HFF-Myc (cell line): ENCODE data around the gene PRTN3.

Experiments
- DNase-seq: peaks from one replicate; pipeline ENCODE4 v3.0.0-alpha.2; 2011; ENCODE audit warnings: low read depth; ENCODE audit errors: extremely low read depth
- H3K4me3 ChIP-seq: replicated peaks from 2 replicates; pipeline ENCODE4 v1.5.1; 2011; ENCODE audit warnings: low read depth, mild to moderate bottlenecking, control low read depth, low read length
- TF ChIP-seq, protein P1 (sequence below): IDR thresholded peaks from 2 replicates; pipeline ENCODE4 v1.5.1; 2012; ENCODE audit warnings: mild to moderate bottlenecking, low read depth, low read length, control low read depth; ENCODE audit errors: missing control alignments

PRTN3 gene, protein sequence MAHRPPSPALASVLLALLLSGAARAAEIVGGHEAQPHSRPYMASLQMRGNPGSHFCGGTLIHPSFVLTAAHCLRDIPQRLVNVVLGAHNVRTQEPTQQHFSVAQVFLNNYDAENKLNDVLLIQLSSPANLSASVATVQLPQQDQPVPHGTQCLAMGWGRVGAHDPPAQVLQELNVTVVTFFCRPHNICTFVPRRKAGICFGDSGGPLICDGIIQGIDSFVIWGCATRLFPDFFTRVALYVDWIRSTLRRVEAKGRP

DNA sequence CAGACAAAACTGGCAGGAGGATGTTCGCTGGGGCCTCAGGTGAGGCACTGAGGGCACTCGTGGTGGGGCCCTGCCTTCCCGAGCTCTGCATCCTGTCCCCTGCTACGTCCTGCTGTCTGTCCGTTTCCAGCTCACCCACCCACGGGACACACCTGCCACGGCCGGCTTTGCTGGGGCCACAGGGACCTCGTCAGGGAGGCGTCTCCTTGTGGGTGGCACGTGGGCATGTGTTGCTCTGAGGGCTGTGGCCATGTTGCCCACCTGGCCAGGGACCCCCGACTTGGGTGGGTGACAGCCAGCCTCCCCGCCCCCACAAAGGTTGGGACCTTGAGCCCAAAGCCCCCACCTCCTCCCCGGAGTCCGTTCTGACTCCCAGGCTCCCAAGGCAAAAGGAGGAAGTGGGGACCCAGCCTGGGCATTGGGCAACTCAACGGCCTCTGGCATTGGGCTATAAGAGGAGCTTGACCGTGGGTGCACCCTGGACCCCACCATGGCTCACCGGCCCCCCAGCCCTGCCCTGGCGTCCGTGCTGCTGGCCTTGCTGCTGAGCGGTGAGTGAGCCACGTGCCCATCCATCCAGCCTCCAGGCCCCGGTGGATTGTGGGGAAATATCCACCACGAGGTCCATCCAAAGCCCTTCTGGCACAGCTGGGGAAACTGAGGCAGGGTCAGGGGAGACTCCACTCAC lies at the start of gene PRTN3:
TSS of gene PRTN3 (plus strand) at position 481 of the 688 bp plus-strand sequence. CDS start at position 491, 10 bp downstream.
- DNase-seq = no peak
- no peak within 1 kb of the TSS for H3K4me3 ChIP-seq
- TF ChIP-seq, protein P1, sequence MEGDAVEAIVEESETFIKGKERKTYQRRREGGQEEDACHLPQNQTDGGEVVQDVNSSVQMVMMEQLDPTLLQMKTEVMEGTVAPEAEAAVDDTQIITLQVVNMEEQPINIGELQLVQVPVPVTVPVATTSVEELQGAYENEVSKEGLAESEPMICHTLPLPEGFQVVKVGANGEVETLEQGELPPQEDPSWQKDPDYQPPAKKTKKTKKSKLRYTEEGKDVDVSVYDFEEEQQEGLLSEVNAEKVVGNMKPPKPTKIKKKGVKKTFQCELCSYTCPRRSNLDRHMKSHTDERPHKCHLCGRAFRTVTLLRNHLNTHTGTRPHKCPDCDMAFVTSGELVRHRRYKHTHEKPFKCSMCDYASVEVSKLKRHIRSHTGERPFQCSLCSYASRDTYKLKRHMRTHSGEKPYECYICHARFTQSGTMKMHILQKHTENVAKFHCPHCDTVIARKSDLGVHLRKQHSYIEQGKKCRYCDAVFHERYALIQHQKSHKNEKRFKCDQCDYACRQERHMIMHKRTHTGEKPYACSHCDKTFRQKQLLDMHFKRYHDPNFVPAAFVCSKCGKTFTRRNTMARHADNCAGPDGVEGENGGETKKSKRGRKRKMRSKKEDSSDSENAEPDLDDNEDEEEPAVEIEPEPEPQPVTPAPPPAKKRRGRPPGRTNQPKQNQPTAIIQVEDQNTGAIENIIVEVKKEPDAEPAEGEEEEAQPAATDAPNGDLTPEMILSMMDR = no peak

DNA sequence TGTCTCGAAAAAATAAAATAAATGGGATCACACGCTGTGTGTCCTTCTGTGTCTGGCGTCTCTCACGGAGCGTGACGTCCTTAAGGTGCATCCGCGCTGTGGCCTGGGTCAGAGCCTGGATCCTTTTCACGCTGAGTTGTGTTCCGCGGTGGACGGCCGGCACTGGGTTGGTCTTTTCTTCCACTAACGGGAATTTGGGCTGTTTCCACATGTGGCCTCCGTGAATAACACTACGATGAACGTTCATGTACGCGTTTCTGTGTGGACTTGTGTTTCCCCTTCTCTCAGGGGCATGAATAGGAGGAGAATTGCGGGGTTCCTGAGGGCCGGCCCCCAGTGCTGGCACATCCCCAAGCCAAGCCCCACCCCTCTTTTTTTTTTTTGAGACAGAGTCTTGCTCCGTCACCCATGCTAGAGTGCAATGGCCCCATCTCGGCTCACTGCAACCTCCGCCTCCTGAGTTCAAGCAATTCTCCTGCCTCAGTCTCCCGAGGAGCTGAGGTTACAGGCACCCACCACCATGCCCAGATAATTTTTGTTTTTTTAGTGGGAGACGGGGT lies 49.7 kb upstream of the PRTN3 start:
- no peak overlapping the region for H3K4me3 ChIP-seq
- DNase-seq = no peak
- TF ChIP-seq, protein P1 = no peak

DNA sequence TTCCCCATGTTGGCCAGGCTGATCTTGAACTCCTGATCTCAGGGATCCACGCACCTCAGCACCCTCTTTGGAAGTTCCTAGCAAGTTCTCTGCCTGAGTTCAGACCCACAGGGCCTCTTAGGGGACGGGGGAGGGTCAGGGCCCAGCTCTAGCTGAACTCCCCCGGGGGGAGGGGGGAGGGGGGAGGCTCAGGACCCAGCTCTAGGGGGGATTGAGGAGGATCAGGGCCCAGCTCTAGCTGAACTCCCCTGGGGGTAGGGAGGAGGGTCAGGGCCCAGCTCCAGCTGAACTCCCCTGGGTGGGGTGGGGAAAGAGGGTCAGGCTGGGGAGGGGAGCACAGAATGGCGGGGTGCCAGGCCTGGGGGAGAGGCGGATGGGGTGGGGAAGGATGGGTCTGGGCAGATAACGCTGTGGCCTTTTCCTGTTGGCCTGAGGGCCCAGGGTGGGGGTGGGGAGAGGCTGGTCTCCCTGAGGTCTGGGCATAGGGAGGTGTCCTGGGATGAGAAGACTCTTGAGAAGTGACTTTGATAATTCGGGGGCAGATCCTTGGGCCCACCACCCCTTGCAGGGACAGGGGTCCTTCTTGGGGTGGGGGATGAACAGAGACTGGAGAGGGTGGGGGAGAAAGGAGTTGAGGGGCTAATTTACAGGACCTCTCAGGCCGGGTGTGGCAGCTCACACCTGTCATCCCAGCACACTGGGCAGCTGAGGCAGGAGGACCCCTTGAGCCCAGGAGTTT lies 49.1 kb upstream of the PRTN3 start:
- DNase-seq = no peak
- TF ChIP-seq, protein P1 = no peak
- H3K4me3 ChIP-seq = no peak overlapping the region

DNA sequence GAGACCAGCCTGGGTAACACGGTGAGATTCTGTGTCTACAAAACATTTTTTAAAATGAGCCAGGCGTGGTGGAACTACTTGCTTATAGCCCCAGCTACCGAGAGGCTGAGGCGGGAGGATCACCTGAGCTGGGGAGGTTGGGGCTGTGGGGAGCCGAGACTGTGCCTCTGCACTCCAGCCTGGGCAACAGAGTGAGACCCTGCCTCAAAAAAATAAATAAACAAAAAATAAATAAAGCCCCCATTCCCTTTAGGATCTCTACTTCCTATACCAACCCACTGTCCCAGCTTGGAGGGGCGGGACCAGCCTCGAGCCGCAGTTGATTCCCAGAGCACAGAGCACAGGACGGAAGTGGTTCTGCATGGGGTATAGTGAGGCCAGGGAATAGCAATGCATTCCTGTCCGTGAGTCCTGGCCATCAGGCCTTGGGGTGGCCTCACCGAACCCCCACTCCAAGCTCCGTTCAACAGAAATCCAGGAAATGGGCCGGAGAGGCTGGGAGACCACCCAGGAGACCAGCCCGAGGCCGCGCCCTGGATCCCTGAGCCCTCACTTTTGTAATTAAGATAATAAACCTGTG lies 48.4 kb upstream of the PRTN3 start:
- DNase-seq = no peak
- no peak overlapping the region for H3K4me3 ChIP-seq
- TF ChIP-seq, protein P1 = no peak

DNA sequence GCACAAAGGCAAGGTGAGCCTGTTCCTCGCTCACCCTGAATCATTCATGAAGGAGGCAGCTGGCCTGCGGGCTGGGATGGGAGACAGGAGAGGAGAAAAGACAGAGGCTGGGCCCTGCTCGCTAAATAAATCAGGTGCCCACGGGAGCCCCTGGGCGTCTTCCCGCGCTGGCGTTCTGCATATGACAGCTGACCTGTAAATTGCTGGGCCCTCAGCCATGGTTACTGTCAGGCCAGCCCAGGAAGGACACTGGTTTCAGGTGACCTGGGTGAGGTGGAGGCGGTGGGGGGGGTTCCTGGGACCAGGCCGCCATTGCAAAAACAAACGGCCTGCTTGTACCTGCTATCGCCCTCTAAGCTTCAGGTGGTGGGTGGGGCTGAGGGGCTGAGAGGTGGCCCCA lies 47.0 kb upstream of the PRTN3 start:
- TF ChIP-seq, protein P1 = no peak
- H3K4me3 ChIP-seq = no peak overlapping the region
- DNase-seq = no peak

DNA sequence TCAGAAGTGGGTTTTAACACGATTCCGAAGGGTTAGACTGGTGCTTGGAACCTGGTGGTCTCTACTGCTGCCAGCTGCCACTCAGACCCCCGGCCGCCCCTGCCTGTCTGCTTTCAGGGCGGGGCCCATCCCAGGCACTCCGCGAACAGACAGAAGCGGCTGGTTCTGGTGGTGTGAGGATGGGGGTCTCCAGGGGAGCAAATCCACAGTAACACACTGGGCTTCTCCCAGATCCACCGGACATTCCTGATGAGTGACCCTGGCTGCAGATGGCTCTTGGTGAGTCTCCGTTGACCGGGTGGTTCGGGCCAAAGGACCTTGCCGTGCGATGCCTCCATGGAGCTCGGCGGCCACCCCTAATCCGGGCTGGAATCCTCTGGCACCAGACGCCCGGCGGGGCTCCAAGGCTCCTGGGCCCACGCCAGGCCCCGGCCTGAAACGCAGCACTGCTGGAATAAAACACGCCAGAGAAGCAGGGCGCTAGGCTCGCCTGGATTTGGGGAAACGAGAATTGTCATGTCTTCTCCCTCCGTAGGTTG lies 45.7 kb upstream of the PRTN3 start:
- no peak overlapping the region for H3K4me3 ChIP-seq
- no peak for DNase-seq
- TF ChIP-seq, protein P1 = no peak
